T-cell (primary cell): ENCODE data around the gene ZNF350. TPM values are rescaled to one million over a fixed set of nuclear protein-coding genes. Genes with fewer than 3 reads are reported as not detected.
"Not testable (repeated sequence)": the region's sequence is repeated elsewhere in the genome, so short reads cannot be mapped to it uniquely, and the experiment has no call there.

Experiments used
- ATAC-seq, 4 experiments: fragments of 200-7000 bp in 3 of 4; fragments of 150-1000 bp in 1 of 4; cut with Tn5 transposase; replicated peaks in 1 of 4; 1 replicate in 3 of 4; 2 replicates in 1 of 4; pipeline ENCODE4 v1.10.0; 2021; ENCODE audit warnings: moderate library complexity in 3 of 4, mild to moderate bottlenecking in 2 of 4, moderate number of reproducible peaks in 1 of 4
- CTCF ChIA-PET, 2 donors: fragments of 300-600 bp; sonication (Branson Sonifier 250); formaldehyde crosslinking; loops; one replicate each; lab custom pipeline; 2022; ENCODE audit warnings: antibody characterized with exemption in 2 of 2; lab: Charles Lee
- POLR2A ChIA-PET, 2 donors: fragments of 300-600 bp; sonication (Branson Sonifier 250); formaldehyde crosslinking; loops; one replicate each; lab custom pipeline; 2022; ENCODE audit warnings: antibody characterized with exemption in 2 of 2; lab: Charles Lee
- DNase-seq, 35 experiments: peaks; one replicate each; pipeline versions ENCODE4 v3.0.0 to v3.0.0-alpha.2; 2013 to 2023
- H3K27ac ChIP-seq: one replicate; pipeline ENCODE4 v1.5.1; 2013; ENCODE audit warnings: low read length
- H3K27me3 ChIP-seq, 2 experiments: replicated peaks in 1 of 2; 1 replicate in 1 of 2; 2 replicates in 1 of 2; pipeline versions ENCODE4 v1.6.1 to v1.7.0; 2013; ENCODE audit warnings: low read length in 1 of 2, mixed read lengths in 1 of 2; ENCODE audit not compliant: control insufficient read depth in 2 of 2, insufficient read depth in 2 of 2; ENCODE audit errors: extremely low read depth in 1 of 2
- H3K36me3 ChIP-seq, 2 donors: 1 replicate in 1 of 2; 2 replicates in 1 of 2; pipeline versions ENCODE4 v1.6.1 to v1.7.0; 2013; ENCODE audit warnings: low read length in 1 of 2; ENCODE audit not compliant: control insufficient read depth in 2 of 2, insufficient read depth in 1 of 2; ENCODE audit errors: extremely low read depth in 1 of 2
- H3K4me1 ChIP-seq, 2 experiments: 1 replicate in 1 of 2; 2 replicates in 1 of 2; pipeline versions ENCODE4 v1.6.1 to v1.7.0; 2013; ENCODE audit warnings: low read length in 2 of 2, mixed read lengths in 1 of 2; ENCODE audit not compliant: insufficient read depth in 2 of 2, control insufficient read depth in 1 of 2; ENCODE audit errors: extremely low read depth in 1 of 2
- H3K4me3 ChIP-seq, 2 donors: 1 replicate in 1 of 2; 2 replicates in 1 of 2; pipeline versions ENCODE4 v1.5.1 to v1.7.0; 2013; ENCODE audit warnings: mild to moderate bottlenecking in 2 of 2, low read length in 1 of 2, moderate library complexity in 1 of 2; ENCODE audit not compliant: control insufficient read depth in 1 of 2; ENCODE audit errors: extremely low read depth in 1 of 2
- H3K9me3 ChIP-seq: 2 replicates; pipeline ENCODE4 v1.7.0; 2013
- H3K27ac Mint-ChIP-seq, 2 donors: one replicate each; pipeline ENCODE4 v1.8.0; 2020 to 2021; ENCODE audit warnings: mild to moderate bottlenecking in 2 of 2, mixed read lengths in 2 of 2
- H3K27me3 Mint-ChIP-seq, 2 donors: one replicate each; pipeline ENCODE4 v1.8.0; 2021 to 2022; ENCODE audit warnings: mixed read lengths in 2 of 2
- H3K36me3 Mint-ChIP-seq: one replicate; pipeline ENCODE4 v1.8.0; 2021; ENCODE audit warnings: mixed read lengths
- H3K4me1 Mint-ChIP-seq, 3 donors: one replicate each; pipeline ENCODE4 v1.8.0; 2020 to 2022; ENCODE audit warnings: mixed read lengths in 3 of 3, mild to moderate bottlenecking in 1 of 3
- H3K4me3 Mint-ChIP-seq, 3 donors: one replicate each; pipeline ENCODE4 v1.8.0; 2020 to 2022; ENCODE audit warnings: mild to moderate bottlenecking in 3 of 3, mixed read lengths in 3 of 3, moderate library complexity in 3 of 3
- H3K9me3 Mint-ChIP-seq, 3 donors: one replicate each; pipeline ENCODE4 v1.8.0; 2020 to 2022; ENCODE audit warnings: mixed read lengths in 3 of 3
- WGBS: methylation state at CpG from one replicate; pipeline ENCODE4 v1.1.5; 2013; ENCODE audit warnings: missing lambda C conversion rate; ENCODE audit not compliant: insufficient coverage; 5-methylcytosine and 5-hydroxymethylcytosine counted together
- total RNA-seq, 35 experiments: library from RNA in 6 of 35; stranded (reverse) in 6 of 35; fragments of 120-200 nt in 1 of 35; gene quantifications; one replicate each; pipeline versions ENCODE4 v1.2.1 to v1.2.4 and lab custom pipeline; 2013 to 2026

The ZNF350 gene
- total RNA-seq, 5 donors from 2014 or later (not counting 1 experiment from before 2014, with no cell fraction given) = 27.4 to 33.4 (median 29.0) TPM

DNA sequence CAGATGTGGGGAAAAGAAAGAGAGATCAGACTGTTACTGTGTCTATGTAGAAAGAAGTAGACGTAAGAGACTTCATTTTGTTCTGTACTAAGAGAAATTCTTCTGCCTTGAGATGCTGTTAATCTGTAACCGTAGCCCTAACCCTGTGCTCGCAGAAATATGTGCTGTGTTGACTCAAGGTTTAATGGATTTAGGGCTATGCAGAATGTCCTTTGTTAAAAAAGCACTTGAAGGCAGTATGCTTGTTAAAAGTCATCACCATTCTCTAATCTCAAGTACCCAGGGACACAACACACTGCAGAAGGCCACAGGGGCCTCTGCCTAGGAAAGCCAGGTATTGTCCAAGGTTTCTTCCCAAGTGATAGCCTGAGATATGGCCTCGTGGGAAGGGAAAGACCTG is 37.8 kb upstream of the ZNF350 start:
- H3K27ac Mint-ChIP-seq, POLR2A ChIA-PET, H3K27me3 ChIP-seq, H3K27ac ChIP-seq, H3K27me3 Mint-ChIP-seq, ATAC-seq, H3K4me3 Mint-ChIP-seq, DNase-seq, CTCF ChIA-PET: not testable (repeated sequence)
- peaks cover 30 to 55% of the 10 kb centered on the region in 2 donors for H3K36me3 ChIP-seq
- Mint-ChIP-seq H3K36me3 (peaks cover 71% of the 10 kb centered on the region), H3K9me3 (peaks cover 26 to 50% (median 40%) of the 10 kb centered on the region in 3 donors), H3K4me1 (peaks cover 24 to 35% (median 30%) of the 10 kb centered on the region in 3 donors)
- peaks cover 27% of the 10 kb centered on the region for H3K9me3 ChIP-seq
- peak overlapping the region in 1 of 2 donors; percentile 15 for H3K4me3 ChIP-seq
- WGBS = 100% methylated on average over 1 of the region's 4 CpGs
- peaks cover 5 to 10% of the 10 kb centered on the region in 2 experiments for H3K4me1 ChIP-seq

- Histone ChIP-seq H3K27ac (no peak overlapping the region), H3K4me1 (peaks cover 0 to 4% of the 10 kb centered on the region in 2 experiments), H3K36me3 (peaks cover 30 to 75% of the 10 kb centered on the region in 2 donors), H3K27me3 (no peaks in the 10 kb centered on the region), H3K9me3 (peaks cover 30% of the 10 kb centered on the region), H3K4me3 (no peak overlapping the region)
- ChIA-PET POLR2A (interaction anchor here in 1 of 2 donors (0.6 kb wide), 1 partner anchor 11 kb away, joined by 4 read pairs; no protein-coding TSS in a partner anchor), CTCF (no interaction called here)
- WGBS = 98% methylated on average over 10 of the region's 15 CpGs
- Mint-ChIP-seq H3K27me3 (no peaks in the 10 kb centered on the region), H3K4me1 (peaks cover 14 to 18% (median 17%) of the 10 kb centered on the region in 3 donors), H3K4me3 (no peak overlapping the region), H3K9me3 (peaks cover 25 to 62% (median 48%) of the 10 kb centered on the region in 3 donors), H3K36me3 (peaks cover 92% of the 10 kb centered on the region), H3K27ac (no peak overlapping the region)
- DNase-seq = no peak
- no peak for ATAC-seq
These were observed 35.6 kb upstream of the ZNF350 start for GRCh38 chr19:52022193-52022592.

GRCh38 chr19:52020506-52020905 is 33.9 kb upstream of the ZNF350 start:
- CTCF ChIA-PET = no interaction called here
- WGBS = 92% methylated on average over 2 of the region's 4 CpGs
- Mint-ChIP-seq H3K9me3 (peaks cover 26 to 64% (median 53%) of the 10 kb centered on the region in 3 donors), H3K4me3 (no peak overlapping the region), H3K36me3 (peaks cover 96% of the 10 kb centered on the region), H3K4me1 (peaks cover 0 to 3% (median 2%) of the 10 kb centered on the region in 3 donors), H3K27ac (no peak overlapping the region), H3K27me3 (no peaks in the 10 kb centered on the region)
- no peak overlapping the region for H3K27ac ChIP-seq
- no peak overlapping the region for H3K4me3 ChIP-seq
- ATAC-seq (no peak), DNase-seq (no peak)
- peaks cover 30 to 82% of the 10 kb centered on the region in 2 donors for H3K36me3 ChIP-seq
- peaks cover 41% of the 10 kb centered on the region for H3K9me3 ChIP-seq
- H3K4me1 ChIP-seq = no peaks in the 10 kb centered on the region
- no peaks in the 10 kb centered on the region for H3K27me3 ChIP-seq
- POLR2A ChIA-PET = no interaction called here

DNA sequence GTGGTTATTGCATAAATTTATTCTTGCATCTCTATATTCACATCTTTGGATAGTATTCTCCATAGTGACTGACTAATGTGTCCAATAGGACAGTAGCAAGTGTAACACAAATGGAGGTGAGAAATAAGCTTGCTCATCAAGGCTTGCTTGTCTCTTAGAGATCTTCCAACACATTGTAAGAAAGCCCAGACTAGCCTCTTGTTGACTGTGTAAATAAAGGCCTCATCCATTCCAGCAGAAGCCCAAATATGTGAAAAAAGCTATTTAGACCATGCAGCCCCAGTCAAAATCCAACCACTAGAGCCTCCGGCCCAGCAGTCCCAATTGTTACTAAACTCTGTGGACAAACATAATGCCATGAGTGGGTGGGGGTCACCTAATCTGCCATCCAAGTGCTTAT is 24.0 kb upstream of the ZNF350 start:
- no peak overlapping the region for H3K4me3 ChIP-seq
- CTCF ChIA-PET = no interaction called here
- H3K27me3 Mint-ChIP-seq = no peaks in the 10 kb centered on the region
- no peak overlapping the region for H3K27ac Mint-ChIP-seq
- POLR2A ChIA-PET = no interaction called here
- no peak for DNase-seq
- peaks cover 6 to 11% of the 10 kb centered on the region in 2 experiments for H3K4me1 ChIP-seq
- H3K9me3 ChIP-seq = peaks cover 20% of the 10 kb centered on the region
- H3K27me3 ChIP-seq = no peaks in the 10 kb centered on the region
- H3K27ac ChIP-seq = no peak overlapping the region
- H3K4me3 Mint-ChIP-seq = peak overlapping the region in 1 of 3 donors; percentile 1
- peaks cover 15 to 38% (median 22%) of the 10 kb centered on the region in 3 donors for H3K9me3 Mint-ChIP-seq
- no CpG with 5 or more reads among the region's 1 CpG for WGBS
- no peaks in the 10 kb centered on the region for H3K36me3 ChIP-seq
- ATAC-seq = no peak
- H3K4me1 Mint-ChIP-seq = peaks cover 23 to 26% (median 25%) of the 10 kb centered on the region in 3 donors
- H3K36me3 Mint-ChIP-seq = peaks cover 46% of the 10 kb centered on the region

GRCh38 chr19:52007806-52008557 is 21.3 kb upstream of the ZNF350 start, which contains the start of gene ZNF615:
TSS of gene ZNF615 (minus strand) at chr19:52008211. CDS start at chr19:52003711, 4,500 bp downstream.
- CTCF ChIA-PET = interaction anchor here (0.6 kb wide), 2 partner anchors 26 to 41 kb away, joined by 3 to 4 read pairs; partner anchors contain the start of gene ZNF432 (in 1 of the 2)

GRCh38 chr19:52007451-52007805 is 20.8 kb upstream of the ZNF350 start:
- CTCF ChIA-PET = interaction anchor here in 1 of 2 donors (0.6 kb wide), 1 partner anchor 42 kb away, joined by 3 read pairs; the partner anchor contains the start of gene ZNF432
- H3K9me3 Mint-ChIP-seq = peaks cover 12 to 28% (median 22%) of the 10 kb centered on the region in 3 donors
- peaks cover 23 to 26% (median 25%) of the 10 kb centered on the region in 3 donors for H3K4me1 Mint-ChIP-seq
- Histone ChIP-seq H3K4me1 (peaks cover 6 to 11% of the 10 kb centered on the region in 2 experiments), H3K27ac (peak overlapping the region; percentile 91), H3K36me3 (peaks cover 11 to 14% of the 10 kb centered on the region in 2 donors), H3K4me3 (peak overlapping the region; percentile 81 to 85), H3K9me3 (peaks cover 14% of the 10 kb centered on the region), H3K27me3 (no peaks in the 10 kb centered on the region)
- POLR2A ChIA-PET = no interaction called here
- WGBS = 30% methylated on average over 9 of the region's 9 CpGs
- DNase-seq (peak in 1 of 35 experiments; percentile 9), ATAC-seq (peak in 2 of 4 experiments; percentile 3 to 5)
- H3K27ac Mint-ChIP-seq = peak overlapping the region; percentile 93 to 94
- H3K4me3 Mint-ChIP-seq = peak overlapping the region; percentile 91 to 96 (median 96)
- H3K27me3 Mint-ChIP-seq = no peaks in the 10 kb centered on the region
- H3K36me3 Mint-ChIP-seq = peaks cover 51% of the 10 kb centered on the region

More at GRCh38 chr19:52007806-52008557, 21.3 kb upstream of the ZNF350 start, which contains the start of gene ZNF615:
- POLR2A ChIA-PET = interaction anchor here in 1 of 2 donors (1.1 kb wide), 1 partner anchor 41 kb away, joined by 6 read pairs; the partner anchor contains the start of gene ZNF432
- H3K9me3 Mint-ChIP-seq = peaks cover 12 to 32% (median 22%) of the 10 kb centered on the region in 3 donors
- ATAC-seq (peak; percentile 90 to 96 (median 94)), DNase-seq (peak; percentile 48 to 91 (median 81))
- WGBS = under 1% methylated on average over 40 of the region's 44 CpGs
- H3K9me3 ChIP-seq = peaks cover 13% of the 10 kb centered on the region
- peaks cover 6 to 11% of the 10 kb centered on the region in 2 experiments for H3K4me1 ChIP-seq
- peak within 1 kb of the TSS; percentile 91 to 96 (median 96) for H3K4me3 Mint-ChIP-seq
- H3K27me3 Mint-ChIP-seq = no peaks in the 10 kb centered on the region
- peaks cover 53% of the 10 kb centered on the region for H3K36me3 Mint-ChIP-seq
- H3K4me3 ChIP-seq = peak within 1 kb of the TSS; percentile 81 to 85
- peaks cover 9 to 13% of the 10 kb centered on the region in 2 donors for H3K36me3 ChIP-seq
- peak within 1 kb of the TSS; percentile 93 to 94 for H3K27ac Mint-ChIP-seq
- H3K27ac ChIP-seq = peak within 1 kb of the TSS; percentile 91
- H3K4me1 Mint-ChIP-seq = peaks cover 23 to 26% (median 25%) of the 10 kb centered on the region in 3 donors
- H3K27me3 ChIP-seq = no peaks in the 10 kb centered on the region
